Measurements from ENCODE around the gene LAMC2. TPM values are rescaled to one million over a fixed set of nuclear protein-coding genes. Genes with fewer than 3 reads are reported as not detected.
"Not testable (repeated sequence)": the region's sequence is repeated elsewhere in the genome, so short reads cannot be mapped to it uniquely, and the experiment has no call there.

Gene LAMC2
- polyA plus RNA-seq, 3 donors = 5.5 to 7.7 (median 6.4) TPM

- DNase-seq = no peak
Measured at GRCh38 chr1:183237046-183237445, 51.0 kb downstream of the LAMC2 start.

- DNase-seq = no peak
Measured at GRCh38 chr1:183238071-183238470, 52.0 kb downstream of the LAMC2 start.

- no peak for DNase-seq
Measured at GRCh38 chr1:183239220-183239742, 53.2 kb downstream of the LAMC2 start.

- DNase-seq = no peak
Measured at GRCh38 chr1:183239793-183240525, 53.9 kb downstream of the LAMC2 start.

GRCh38 chr1:183240526-183240825, 54.4 kb downstream of the LAMC2 start:
- DNase-seq = no peak

GRCh38 chr1:183240853-183241252, 54.8 kb downstream of the LAMC2 start:
- not testable (repeated sequence) for DNase-seq

GRCh38 chr1:183241471-183241870, 55.4 kb downstream of the LAMC2 start:
- DNase-seq = no peak

GRCh38 chr1:183242556-183242955, 56.5 kb downstream of the LAMC2 start:
- DNase-seq = no peak

- DNase-seq = no peak
Measured at GRCh38 chr1:183243161-183244050, 57.3 kb downstream of the LAMC2 start.

- no peak for DNase-seq
Measured at GRCh38 chr1:183244466-183244865, 58.4 kb downstream of the LAMC2 start.

- no peak for DNase-seq
Measured at GRCh38 chr1:183245357-183245756, 59.3 kb downstream of the LAMC2 start.

- no peak for DNase-seq
Measured at GRCh38 chr1:183246436-183246835, 60.4 kb downstream of the LAMC2 start.

GRCh38 chr1:183247066-183247465, 61.0 kb downstream of the LAMC2 start:
- DNase-seq = no peak

- no peak for DNase-seq
Measured at GRCh38 chr1:183247484-183247883, 61.4 kb downstream of the LAMC2 start.

GRCh38 chr1:183247931-183248330, 61.9 kb downstream of the LAMC2 start:
- DNase-seq = no peak

- DNase-seq = no peak
Measured at GRCh38 chr1:183248989-183249691, 63.1 kb downstream of the LAMC2 start.

- no peak for DNase-seq
Measured at GRCh38 chr1:183249941-183250452, 63.9 kb downstream of the LAMC2 start.

- DNase-seq = no peak
Measured at GRCh38 chr1:183251101-183251958, 65.3 kb downstream of the LAMC2 start.

GRCh38 chr1:183251959-183252450, 65.9 kb downstream of the LAMC2 start:
- DNase-seq = no peak

GRCh38 chr1:183255073-183255472, 69.0 kb downstream of the LAMC2 start:
- no peak for DNase-seq

- DNase-seq = no peak
Measured at GRCh38 chr1:183259924-183260323, 73.9 kb downstream of the LAMC2 start.
